GM12892 (cell line): Measurements from ENCODE around the gene LRRC53.

ENCODE experiments used
- POLR2A ChIP-seq: IDR thresholded peaks from 2 replicates; pipeline ENCODE4 v1.6.1; 2011; ENCODE audit warnings: low read depth, low read length, control low read depth
- TAF1 ChIP-seq: IDR thresholded peaks from 2 replicates; pipeline ENCODE4 v1.6.1; 2011; ENCODE audit warnings: low read depth, mild to moderate bottlenecking, control low read depth, low read length, borderline replicate concordance

GRCh38 chr1:74502858-74503257 is 9.6 kb downstream of the LRRC53 start:
- TF ChIP-seq POLR2A: no peak
- TF ChIP-seq TAF1: no peak
